Brain microvascular endothelial cell (primary cell): ENCODE results near the gene CCDC6.

Experiments
- DNase-seq: peaks from one replicate; pipeline ENCODE4 v3.0.0-alpha.2; 2020
- H3K27ac ChIP-seq: fragments of 250-450 bp; sonication (Bioruptor Pico); 2 replicates; pipeline ENCODE4 v1.5.1; 2020; ENCODE audit warnings: mild to moderate bottlenecking, moderate library complexity
- H3K27me3 ChIP-seq: fragments of 250-450 bp; sonication (Bioruptor Pico); replicated peaks from 2 replicates; pipeline ENCODE4 v1.5.1; 2020; ENCODE audit warnings: mild to moderate bottlenecking
- H3K36me3 ChIP-seq: fragments of 250-450 bp; sonication (Bioruptor Pico); replicated peaks from 2 replicates; pipeline ENCODE4 v1.5.1; 2020; ENCODE audit warnings: mild to moderate bottlenecking
- H3K4me3 ChIP-seq: 2 replicates; pipeline ENCODE4 v1.5.1; 2011; ENCODE audit warnings: low read depth, mild to moderate bottlenecking, control low read depth, low read length, moderate library complexity
- in situ Hi-C: cut with HindIII; loops from 2 replicates; pipeline ENCODE4 v1.10.0; 2017; ENCODE audit warnings: low sequenced_read_pairs, low pct_ligation_motif_present
- TF ChIP-seq, protein P1 (sequence below): IDR thresholded peaks from 2 replicates; pipeline ENCODE4 v1.5.1; 2011; ENCODE audit warnings: low read depth, mild to moderate bottlenecking, moderate library complexity, low read length, control low read depth, inconsistent platforms; ENCODE audit errors: missing control alignments

CCDC6 gene

DNA sequence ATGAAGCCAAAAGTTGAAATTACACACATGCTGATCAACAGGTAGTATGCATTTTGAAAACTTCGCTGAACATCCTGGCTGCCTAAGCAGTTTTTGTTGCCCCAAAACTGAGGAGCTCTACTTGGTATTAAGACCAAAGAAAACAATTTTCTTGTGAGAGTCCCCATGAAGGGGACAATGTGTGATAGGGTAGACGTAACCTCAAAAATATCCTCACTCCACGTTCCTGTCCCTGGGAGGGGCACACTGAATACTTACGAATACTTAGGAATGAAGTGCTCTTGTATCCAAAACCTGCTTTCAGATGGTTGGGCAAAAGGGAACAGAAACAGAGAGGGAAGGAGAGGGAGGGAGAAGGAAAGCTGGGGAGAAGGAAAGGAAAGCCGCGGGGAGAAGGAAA is 24.7 kb downstream of the CCDC6 start:
- Histone ChIP-seq H3K27ac (no peak overlapping the region), H3K36me3 (no peaks in the 10 kb centered on the region), H3K27me3 (no peaks in the 10 kb centered on the region), H3K4me3 (no peak overlapping the region)
- DNase-seq, result no peak
- in situ Hi-C loops, result no loop called here
- TF ChIP-seq, protein P1, sequence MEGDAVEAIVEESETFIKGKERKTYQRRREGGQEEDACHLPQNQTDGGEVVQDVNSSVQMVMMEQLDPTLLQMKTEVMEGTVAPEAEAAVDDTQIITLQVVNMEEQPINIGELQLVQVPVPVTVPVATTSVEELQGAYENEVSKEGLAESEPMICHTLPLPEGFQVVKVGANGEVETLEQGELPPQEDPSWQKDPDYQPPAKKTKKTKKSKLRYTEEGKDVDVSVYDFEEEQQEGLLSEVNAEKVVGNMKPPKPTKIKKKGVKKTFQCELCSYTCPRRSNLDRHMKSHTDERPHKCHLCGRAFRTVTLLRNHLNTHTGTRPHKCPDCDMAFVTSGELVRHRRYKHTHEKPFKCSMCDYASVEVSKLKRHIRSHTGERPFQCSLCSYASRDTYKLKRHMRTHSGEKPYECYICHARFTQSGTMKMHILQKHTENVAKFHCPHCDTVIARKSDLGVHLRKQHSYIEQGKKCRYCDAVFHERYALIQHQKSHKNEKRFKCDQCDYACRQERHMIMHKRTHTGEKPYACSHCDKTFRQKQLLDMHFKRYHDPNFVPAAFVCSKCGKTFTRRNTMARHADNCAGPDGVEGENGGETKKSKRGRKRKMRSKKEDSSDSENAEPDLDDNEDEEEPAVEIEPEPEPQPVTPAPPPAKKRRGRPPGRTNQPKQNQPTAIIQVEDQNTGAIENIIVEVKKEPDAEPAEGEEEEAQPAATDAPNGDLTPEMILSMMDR, result no peak

DNA sequence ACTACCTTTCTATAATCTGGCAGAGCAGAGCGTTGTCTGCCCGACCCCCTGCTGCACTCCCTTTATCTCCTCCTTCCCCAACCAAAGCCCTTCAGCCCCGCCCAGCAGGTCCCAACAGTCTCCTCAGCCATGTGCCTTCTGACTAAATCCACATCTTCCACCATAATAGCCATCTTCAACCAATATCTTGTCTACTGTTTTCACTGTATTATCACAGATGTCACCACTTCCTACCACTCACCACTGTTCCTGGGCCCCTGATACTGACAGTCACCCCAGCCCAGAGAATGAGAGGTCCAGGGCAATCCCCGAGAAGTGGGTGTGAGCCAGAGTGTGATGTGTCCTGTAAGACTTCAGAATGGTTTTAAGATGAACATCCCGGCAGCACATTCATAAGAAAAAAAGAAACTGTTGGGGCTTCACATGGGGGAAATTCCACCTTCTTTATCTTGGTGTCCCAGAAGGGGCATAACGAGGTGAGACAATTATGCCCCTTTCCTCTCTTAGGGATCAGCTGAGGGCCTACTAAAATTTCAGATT is 25.3 kb downstream of the CCDC6 start:
- Histone ChIP-seq H3K36me3 (no peaks in the 10 kb centered on the region), H3K27ac (no peak overlapping the region), H3K4me3 (no peak overlapping the region), H3K27me3 (no peaks in the 10 kb centered on the region)
- in situ Hi-C loops, result no loop called here
- TF ChIP-seq, protein P1, result no peak
- DNase-seq, result no peak

- H3K27ac ChIP-seq, result no peak overlapping the region
- no peaks in the 10 kb centered on the region for H3K27me3 ChIP-seq
- DNase-seq, result no peak
- no peaks in the 10 kb centered on the region for H3K36me3 ChIP-seq
- no peak overlapping the region for H3K4me3 ChIP-seq
- TF ChIP-seq, protein P1, result no peak
- in situ Hi-C loops, result no loop called here
Observed at GRCh38 chr10:59880019-59880717, 26.2 kb downstream of the CCDC6 start.

GRCh38 chr10:59879363-59879913 is 26.9 kb downstream of the CCDC6 start:
- TF ChIP-seq, protein P1, result no peak
- Histone ChIP-seq H3K27ac (no peak overlapping the region), H3K4me3 (no peak overlapping the region), H3K27me3 (no peaks in the 10 kb centered on the region), H3K36me3 (no peaks in the 10 kb centered on the region)
- in situ Hi-C loops, result no loop called here
- no peak for DNase-seq

DNA sequence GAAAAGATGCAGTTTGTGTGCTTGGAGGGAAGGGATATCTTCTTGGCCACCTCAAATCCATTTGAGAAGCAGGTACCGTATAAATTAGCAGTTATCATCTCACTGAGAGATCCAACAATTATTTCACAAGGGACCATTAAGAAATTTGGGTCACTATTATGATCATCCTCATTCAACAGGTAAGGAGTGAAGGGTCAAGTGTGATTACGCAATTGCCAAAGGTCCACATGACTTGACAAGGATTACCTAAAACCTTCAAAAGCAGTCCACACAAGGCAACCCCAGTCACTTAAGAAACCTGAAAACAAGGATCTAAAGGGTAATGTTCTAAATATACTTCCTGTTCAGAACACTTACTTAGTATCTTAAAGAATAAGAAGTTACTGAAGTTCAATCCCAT is 27.4 kb downstream of the CCDC6 start:
- no peaks in the 10 kb centered on the region for H3K27me3 ChIP-seq
- H3K36me3 ChIP-seq, result no peaks in the 10 kb centered on the region
- no peak for DNase-seq
- in situ Hi-C loops, result no loop called here
- no peak overlapping the region for H3K4me3 ChIP-seq
- TF ChIP-seq, protein P1, result no peak
- H3K27ac ChIP-seq, result no peak overlapping the region
